ENCODE measurements around the gene PRDM16.

DNA sequence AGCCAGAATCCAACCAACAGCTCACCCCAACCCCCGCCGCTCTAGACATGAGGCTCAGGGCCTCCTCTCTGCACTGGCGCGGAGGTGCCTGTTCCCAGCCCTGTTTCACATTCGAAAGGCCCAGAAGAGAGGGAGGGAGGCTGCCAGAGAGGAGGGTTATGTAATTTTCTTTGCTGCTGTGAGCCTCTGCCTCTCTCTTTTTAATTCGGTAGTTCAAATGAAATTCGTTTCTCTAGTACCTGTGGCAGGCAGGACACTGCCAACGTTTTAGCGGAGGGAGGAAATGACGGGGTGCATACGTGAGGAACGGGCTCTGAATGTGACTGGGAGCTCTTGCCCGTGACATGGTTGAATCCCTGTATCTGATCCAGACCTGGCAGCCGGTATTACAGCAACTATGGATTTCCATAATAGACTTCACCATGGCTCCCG, 9.4 kb downstream of the PRDM16 start:
- TF ChIP-seq, protein P1, sequence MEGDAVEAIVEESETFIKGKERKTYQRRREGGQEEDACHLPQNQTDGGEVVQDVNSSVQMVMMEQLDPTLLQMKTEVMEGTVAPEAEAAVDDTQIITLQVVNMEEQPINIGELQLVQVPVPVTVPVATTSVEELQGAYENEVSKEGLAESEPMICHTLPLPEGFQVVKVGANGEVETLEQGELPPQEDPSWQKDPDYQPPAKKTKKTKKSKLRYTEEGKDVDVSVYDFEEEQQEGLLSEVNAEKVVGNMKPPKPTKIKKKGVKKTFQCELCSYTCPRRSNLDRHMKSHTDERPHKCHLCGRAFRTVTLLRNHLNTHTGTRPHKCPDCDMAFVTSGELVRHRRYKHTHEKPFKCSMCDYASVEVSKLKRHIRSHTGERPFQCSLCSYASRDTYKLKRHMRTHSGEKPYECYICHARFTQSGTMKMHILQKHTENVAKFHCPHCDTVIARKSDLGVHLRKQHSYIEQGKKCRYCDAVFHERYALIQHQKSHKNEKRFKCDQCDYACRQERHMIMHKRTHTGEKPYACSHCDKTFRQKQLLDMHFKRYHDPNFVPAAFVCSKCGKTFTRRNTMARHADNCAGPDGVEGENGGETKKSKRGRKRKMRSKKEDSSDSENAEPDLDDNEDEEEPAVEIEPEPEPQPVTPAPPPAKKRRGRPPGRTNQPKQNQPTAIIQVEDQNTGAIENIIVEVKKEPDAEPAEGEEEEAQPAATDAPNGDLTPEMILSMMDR (IDR thresholded peaks at IDR 0.05; ENCODE audit: insufficient read depth, low read depth, low read length): no peak
- no peak for TF ChIP-seq EZH2 (IDR thresholded peaks at IDR 0.05; ENCODE audit: insufficient read depth, low read length)

All from astrocyte (in vitro differentiated cells and primary cell).